Type B pancreatic cell (in vitro differentiated cells): ENCODE measurements around the gene KCNJ4. TPM values are rescaled to one million over a fixed set of nuclear protein-coding genes. Genes with fewer than 3 reads are reported as not detected.

Experiments
- DNase-seq: peaks from one replicate; pipeline ENCODE4 v3.0.0; 2021; ENCODE audit warnings: mixed read lengths; ENCODE audit not compliant: unreplicated experiment; ENCODE audit errors: extremely low spot score
- H3K27ac Mint-ChIP-seq: 2 replicates; pipeline ENCODE4 v1.8.0; 2021; ENCODE audit warnings: mild to moderate bottlenecking, mixed read lengths
- H3K27me3 Mint-ChIP-seq: 2 replicates; pipeline ENCODE4 v1.8.0; 2021; ENCODE audit warnings: mixed read lengths
- H3K36me3 Mint-ChIP-seq: 2 replicates; pipeline ENCODE4 v1.8.0; 2021; ENCODE audit warnings: mixed read lengths
- H3K4me1 Mint-ChIP-seq: one replicate; pipeline ENCODE4 v1.8.0; 2021; ENCODE audit warnings: mixed read lengths; ENCODE audit not compliant: unreplicated experiment
- H3K4me3 Mint-ChIP-seq: 2 replicates; pipeline ENCODE4 v1.8.0; 2021; ENCODE audit warnings: mild to moderate bottlenecking, mixed read lengths
- H3K9me3 Mint-ChIP-seq: 2 replicates; pipeline ENCODE4 v1.8.0; 2021; ENCODE audit warnings: mixed read lengths
- CTCF ChIP-seq: fragments of 200-600 bp; sonication (generic); conservative IDR thresholded peaks from 2 replicates; pipeline ENCODE4 v1.5.0; 2021; ENCODE audit warnings: antibody characterized with exemption, mild to moderate bottlenecking
- total RNA-seq: library from RNA; stranded (reverse); gene quantifications from 2 replicates; pipeline ENCODE4 v1.2.1, GENCODE V29; 2021; ENCODE audit warnings: low replicate concordance

KCNJ4 gene
- total RNA-seq, 1 donor from 2014 or later: 2.0 TPM

GRCh38 chr22:38465673-38466490 is 10.9 kb upstream of the KCNJ4 start:
- Mint-ChIP-seq H3K27me3 (peaks cover 30% of the 10 kb centered on the region), H3K9me3 (no peaks in the 10 kb centered on the region), H3K4me1 (peaks cover 15% of the 10 kb centered on the region), H3K36me3 (no peaks in the 10 kb centered on the region), H3K4me3 (no peak overlapping the region), H3K27ac (no peak overlapping the region)
- TF ChIP-seq CTCF: no peak
- no peak for DNase-seq

- Mint-ChIP-seq H3K4me1 (peaks cover 15% of the 10 kb centered on the region), H3K9me3 (no peaks in the 10 kb centered on the region), H3K27me3 (peaks cover 37% of the 10 kb centered on the region), H3K4me3 (no peak overlapping the region), H3K27ac (no peak overlapping the region), H3K36me3 (no peaks in the 10 kb centered on the region)
- no peak for TF ChIP-seq CTCF
- no peak for DNase-seq
Measured at GRCh38 chr22:38464992-38465672, 10.1 kb upstream of the KCNJ4 start.

GRCh38 chr22:38462960-38463784 is 8.2 kb upstream of the KCNJ4 start:
- peak overlapping the region; percentile 63 for H3K4me3 Mint-ChIP-seq
- H3K27ac Mint-ChIP-seq: peak overlapping the region; percentile 58
- no peak for DNase-seq
- H3K27me3 Mint-ChIP-seq: peaks cover 43% of the 10 kb centered on the region
- no peak for TF ChIP-seq CTCF
- peaks cover 19% of the 10 kb centered on the region for H3K4me1 Mint-ChIP-seq
- H3K36me3 Mint-ChIP-seq: no peaks in the 10 kb centered on the region
- no peaks in the 10 kb centered on the region for H3K9me3 Mint-ChIP-seq

GRCh38 chr22:38461414-38462081 is 6.5 kb upstream of the KCNJ4 start:
- DNase-seq: peak; percentile 88
- H3K4me1 Mint-ChIP-seq: peaks cover 31% of the 10 kb centered on the region
- peak overlapping the region; percentile 67 for H3K4me3 Mint-ChIP-seq
- H3K27me3 Mint-ChIP-seq: peaks cover 50% of the 10 kb centered on the region
- H3K36me3 Mint-ChIP-seq: no peaks in the 10 kb centered on the region
- TF ChIP-seq CTCF: no peak
- H3K27ac Mint-ChIP-seq: peak overlapping the region; percentile 35
- H3K9me3 Mint-ChIP-seq: no peaks in the 10 kb centered on the region

GRCh38 chr22:38461057-38461413 is 6.0 kb upstream of the KCNJ4 start:
- H3K27ac Mint-ChIP-seq: peak overlapping the region; percentile 35
- H3K36me3 Mint-ChIP-seq: no peaks in the 10 kb centered on the region
- H3K9me3 Mint-ChIP-seq: no peaks in the 10 kb centered on the region

More at GRCh38 chr22:38461057-38461413, 6.0 kb upstream of the KCNJ4 start:
- H3K4me3 Mint-ChIP-seq: peak overlapping the region; percentile 42
- H3K4me1 Mint-ChIP-seq: peaks cover 34% of the 10 kb centered on the region
- peaks cover 48% of the 10 kb centered on the region for H3K27me3 Mint-ChIP-seq
- TF ChIP-seq CTCF: no peak
- no peak for DNase-seq
